Measurements from ENCODE around the gene BHLHE40. TPM values are rescaled to one million over a fixed set of nuclear protein-coding genes. Genes with fewer than 3 reads are reported as not detected.
A peak's percentile ranks its signal among the peaks of the same experiment; 100 is the strongest.

The BHLHE40 gene
- total and polyA plus RNA-seq, 2 experiments from 2014 or later = 67.1 to 116 TPM

DNA sequence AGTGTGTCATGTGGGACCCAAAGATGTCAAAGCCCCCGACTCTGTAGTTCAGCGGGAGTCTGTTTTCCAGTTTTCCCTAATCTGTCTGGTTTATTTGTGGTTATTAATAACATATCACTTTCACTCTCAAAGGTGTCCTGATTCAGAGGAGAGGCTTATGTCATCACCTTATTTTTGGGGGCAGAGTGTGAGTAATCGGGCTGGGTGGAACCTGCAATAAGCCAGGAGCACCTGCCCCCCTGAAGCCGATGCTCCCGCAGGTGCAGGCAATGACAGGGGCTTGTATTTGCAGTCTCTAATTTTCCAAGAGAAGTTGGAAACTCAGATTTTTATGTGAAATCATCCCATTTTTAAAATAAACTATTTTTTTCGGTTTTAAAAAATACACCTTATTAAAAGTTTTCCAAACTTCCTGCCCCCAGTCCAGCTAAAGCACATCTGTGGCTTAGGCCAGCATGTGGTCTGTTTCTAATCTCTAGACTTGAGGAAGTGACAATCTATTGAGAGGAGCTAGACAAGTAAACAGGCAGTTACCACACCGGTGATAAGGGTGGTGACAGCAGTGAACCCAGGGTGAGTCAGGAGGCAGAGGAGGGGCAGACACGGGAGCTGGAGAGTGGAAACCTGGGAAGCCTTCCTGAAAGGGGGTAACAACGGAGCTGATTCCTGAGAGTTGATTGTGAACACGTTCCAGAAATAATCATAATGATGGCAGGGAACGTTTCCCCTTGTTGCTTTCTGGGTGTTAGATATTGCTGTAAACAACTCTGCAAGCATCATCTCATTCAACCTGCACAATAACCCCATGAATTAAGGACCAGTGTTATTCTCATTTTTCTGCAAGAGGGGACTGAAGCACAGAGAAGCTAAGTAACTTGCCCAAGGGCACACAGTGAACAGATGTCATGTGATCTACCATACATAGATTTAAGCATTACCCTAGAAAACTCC is 37.2 kb downstream of the BHLHE40 start:
- Histone ChIP-seq H3K36me3 (replicated peaks; ENCODE audit: insufficient read depth, low read depth) (no peaks in the 10 kb centered on the region), H3K27ac (peak overlapping the region; percentile 68), H3K4me3 (no peak overlapping the region), H3K79me2 (no peaks in the 10 kb centered on the region), H2AFZ (no peak overlapping the region), H4K20me1 (ENCODE audit: insufficient read depth, poor library complexity, severe bottlenecking) (no peaks in the 10 kb centered on the region), H3K9me2 (replicated peaks; ENCODE audit: insufficient read depth) (no peaks in the 10 kb centered on the region), H3K4me1 (ENCODE audit: insufficient read depth) (peaks cover 27% of the 10 kb centered on the region), H3K9me3 (ENCODE audit: low read depth) (no peaks in the 10 kb centered on the region), H3K27me3 (no peaks in the 10 kb centered on the region), H3K4me2 (no peak overlapping the region)
- 47% methylated on average over 11 of the region's 11 CpGs for WGBS (ENCODE audit: low lambda C conversion rate, missing lambda C conversion rate)
- TF ChIP-seq, protein P1, sequence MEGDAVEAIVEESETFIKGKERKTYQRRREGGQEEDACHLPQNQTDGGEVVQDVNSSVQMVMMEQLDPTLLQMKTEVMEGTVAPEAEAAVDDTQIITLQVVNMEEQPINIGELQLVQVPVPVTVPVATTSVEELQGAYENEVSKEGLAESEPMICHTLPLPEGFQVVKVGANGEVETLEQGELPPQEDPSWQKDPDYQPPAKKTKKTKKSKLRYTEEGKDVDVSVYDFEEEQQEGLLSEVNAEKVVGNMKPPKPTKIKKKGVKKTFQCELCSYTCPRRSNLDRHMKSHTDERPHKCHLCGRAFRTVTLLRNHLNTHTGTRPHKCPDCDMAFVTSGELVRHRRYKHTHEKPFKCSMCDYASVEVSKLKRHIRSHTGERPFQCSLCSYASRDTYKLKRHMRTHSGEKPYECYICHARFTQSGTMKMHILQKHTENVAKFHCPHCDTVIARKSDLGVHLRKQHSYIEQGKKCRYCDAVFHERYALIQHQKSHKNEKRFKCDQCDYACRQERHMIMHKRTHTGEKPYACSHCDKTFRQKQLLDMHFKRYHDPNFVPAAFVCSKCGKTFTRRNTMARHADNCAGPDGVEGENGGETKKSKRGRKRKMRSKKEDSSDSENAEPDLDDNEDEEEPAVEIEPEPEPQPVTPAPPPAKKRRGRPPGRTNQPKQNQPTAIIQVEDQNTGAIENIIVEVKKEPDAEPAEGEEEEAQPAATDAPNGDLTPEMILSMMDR (IDR thresholded peaks at IDR 0.05; ENCODE audit: poor library complexity) = no peak
- TF ChIP-seq EZH2phosphoT487 (IDR thresholded peaks at IDR 0.05; ENCODE audit: low read depth, severe bottlenecking, unreplicated experiment) (no peak), EZH2 (IDR thresholded peaks at IDR 0.05; ENCODE audit: borderline replicate concordance) (no peak)
- peak; percentile 82 for DNase-seq (ENCODE audit: low spot score)

GRCh38 chr3:5017925-5018531 is 38.8 kb downstream of the BHLHE40 start:
- no peaks in the 10 kb centered on the region for H3K36me3 ChIP-seq (replicated peaks; ENCODE audit: insufficient read depth, low read depth)
- H3K4me3 ChIP-seq = no peak overlapping the region
- no peaks in the 10 kb centered on the region for H3K9me2 ChIP-seq (replicated peaks; ENCODE audit: insufficient read depth)
- no peak overlapping the region for H3K4me2 ChIP-seq
- WGBS (ENCODE audit: low lambda C conversion rate, missing lambda C conversion rate) = 83% methylated on average over 8 of the region's 8 CpGs
- peak; percentile 39 for DNase-seq (ENCODE audit: low spot score)
- peaks cover 31% of the 10 kb centered on the region for H3K4me1 ChIP-seq (ENCODE audit: insufficient read depth)
- no peak for TF ChIP-seq EZH2 (IDR thresholded peaks at IDR 0.05; ENCODE audit: borderline replicate concordance)
- TF ChIP-seq EZH2phosphoT487 (IDR thresholded peaks at IDR 0.05; ENCODE audit: low read depth, severe bottlenecking, unreplicated experiment) = no peak
- TF ChIP-seq, protein P1 (IDR thresholded peaks at IDR 0.05; ENCODE audit: poor library complexity) = no peak
- H3K9me3 ChIP-seq (ENCODE audit: low read depth) = no peaks in the 10 kb centered on the region
- H3K79me2 ChIP-seq = no peaks in the 10 kb centered on the region
- no peaks in the 10 kb centered on the region for H4K20me1 ChIP-seq (ENCODE audit: insufficient read depth, poor library complexity, severe bottlenecking)
- no peak overlapping the region for H2AFZ ChIP-seq
- H3K27me3 ChIP-seq = no peaks in the 10 kb centered on the region
- H3K27ac ChIP-seq = peak overlapping the region; percentile 46

DNA sequence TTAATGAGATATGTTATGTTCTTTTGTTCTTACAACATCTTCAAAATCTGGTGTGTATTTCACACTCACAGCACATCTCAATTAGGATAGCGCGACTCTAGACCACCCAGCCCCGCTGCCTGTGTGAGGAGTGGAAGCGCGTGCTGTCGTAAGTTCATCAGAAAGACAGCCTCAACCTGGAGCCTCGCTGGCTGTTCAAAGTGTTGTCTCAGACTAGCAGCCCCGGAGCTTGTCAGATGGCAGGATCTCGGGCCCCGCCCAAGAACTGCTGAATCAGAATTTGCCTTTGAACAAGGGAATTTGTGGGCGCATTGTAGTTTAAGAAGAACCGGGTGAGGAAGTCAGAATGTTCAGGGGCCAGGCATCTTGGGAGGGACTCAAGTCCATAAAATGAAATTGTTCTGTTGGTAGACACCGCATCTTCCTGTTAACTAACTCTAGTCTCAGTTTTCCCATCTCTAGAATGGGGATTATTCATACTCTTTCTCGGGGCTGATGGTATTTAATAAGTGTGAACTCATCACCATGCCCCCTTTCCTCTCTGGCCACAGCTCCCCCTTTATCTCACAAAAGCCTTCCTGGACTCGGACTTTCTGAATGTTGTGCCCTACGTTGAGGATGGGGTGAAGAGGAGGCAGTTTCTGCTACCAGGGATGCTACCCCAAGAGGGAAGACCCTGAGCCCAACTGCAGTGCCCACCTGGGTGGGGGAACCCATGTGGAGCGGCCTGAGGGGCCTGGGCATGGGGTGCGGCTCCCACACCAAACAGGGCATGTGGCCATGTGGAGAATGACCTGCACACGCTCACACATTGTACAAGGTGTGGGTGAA is 40.4 kb downstream of the BHLHE40 start:
- Histone ChIP-seq H3K9me2 (replicated peaks; ENCODE audit: insufficient read depth) (no peaks in the 10 kb centered on the region), H2AFZ (no peak overlapping the region), H3K27ac (no peak overlapping the region), H3K79me2 (no peaks in the 10 kb centered on the region), H3K4me3 (no peak overlapping the region), H3K9me3 (ENCODE audit: low read depth) (no peaks in the 10 kb centered on the region), H3K27me3 (no peaks in the 10 kb centered on the region), H3K4me2 (no peak overlapping the region), H3K36me3 (replicated peaks; ENCODE audit: insufficient read depth, low read depth) (no peaks in the 10 kb centered on the region), H3K4me1 (ENCODE audit: insufficient read depth) (peaks cover 21% of the 10 kb centered on the region), H4K20me1 (ENCODE audit: insufficient read depth, poor library complexity, severe bottlenecking) (no peaks in the 10 kb centered on the region)
- DNase-seq (ENCODE audit: low spot score) = no peak
- 87% methylated on average over 19 of the region's 19 CpGs for WGBS (ENCODE audit: low lambda C conversion rate, missing lambda C conversion rate)
- no peak for TF ChIP-seq EZH2 (IDR thresholded peaks at IDR 0.05; ENCODE audit: borderline replicate concordance)
- no peak for TF ChIP-seq EZH2phosphoT487 (IDR thresholded peaks at IDR 0.05; ENCODE audit: low read depth, severe bottlenecking, unreplicated experiment)
- TF ChIP-seq, protein P1 (IDR thresholded peaks at IDR 0.05; ENCODE audit: poor library complexity) = no peak
